Uterus (tissue), 4 donors: ENCODE measurements around the gene MANSC4. TPM values are rescaled to one million over a fixed set of nuclear protein-coding genes. Genes with fewer than 3 reads are reported as not detected.
A peak's percentile ranks its signal among the peaks of the same experiment; 100 is the strongest.

ENCODE experiments used
- DNase-seq, 2 donors: peaks; one replicate each; pipeline ENCODE4 v3.0.0-alpha.2; 2019 to 2020
- H3K27ac ChIP-seq, 2 donors: fragments of 200-600 bp; sonication (generic); 1 replicate in 1 of 2; 2 replicates in 1 of 2; pipeline ENCODE4 v1.5.1; 2016 to 2018
- H3K27me3 ChIP-seq, 2 donors: fragments of 200-600 bp; sonication (generic); one replicate each; pipeline ENCODE4 v1.5.1; 2018 to 2019; ENCODE audit warnings: control low read depth in 1 of 2
- H3K36me3 ChIP-seq, 2 donors: fragments of 200-600 bp; sonication (generic); one replicate each; pipeline ENCODE4 v1.5.1; 2019; ENCODE audit warnings: control low read depth in 1 of 2
- H3K4me1 ChIP-seq, 2 donors: fragments of 200-600 bp; sonication (generic); one replicate each; pipeline ENCODE4 v1.5.1; 2018 to 2019; ENCODE audit warnings: control low read depth in 1 of 2
- H3K4me3 ChIP-seq, 2 donors: fragments of 200-600 bp; sonication (generic); 1 replicate in 1 of 2; 2 replicates in 1 of 2; pipeline ENCODE4 v1.5.1; 2018 to 2019; ENCODE audit warnings: mild to moderate bottlenecking in 1 of 2
- H3K9me3 ChIP-seq, 2 donors: fragments of 200-600 bp; sonication (generic); one replicate each; pipeline ENCODE4 v1.5.1; 2019; ENCODE audit warnings: control low read depth in 1 of 2
- POLR2A ChIP-seq, 2 donors: fragments of 450-650 bp; IDR thresholded peaks; one replicate each; pipeline ENCODE4 v1.6.1; 2016; ENCODE audit warnings: antibody characterized with exemption in 2 of 2, mild to moderate bottlenecking in 1 of 2, moderate library complexity in 1 of 2
- intact Hi-C: fragments of 100-400 bp; cut with DNase I; formaldehyde crosslinking; loops from one replicate; pipeline ENCODE4 v1.15.1; 2023; ENCODE audit warnings: low total_unique reads
- total RNA-seq, 4 donors: library from RNA; depleted of rRNA in 3 of 4; stranded (reverse); fragments of >200 nt in 3 of 4; gene quantifications; one replicate each; pipeline versions ENCODE4 v1.1.0 to v1.2.4, GENCODE V29; 2014 to 2023
- TF ChIP-seq, protein P1 (sequence below), 4 experiments: fragments of 200-600 bp in 2 of 4; fragments of 450-650 bp in 2 of 4; sonication (generic) in 2 of 4; IDR thresholded peaks; one replicate each; pipeline ENCODE4 v1.5.1; 2016 to 2019; ENCODE audit warnings: antibody characterized with exemption in 4 of 4, mild to moderate bottlenecking in 2 of 4, moderate library complexity in 1 of 4
- donor health status: DM: yes; HTN: yes; CAD: no.

The MANSC4 gene
- total RNA-seq, 4 donors from 2014 or later = 0.48 to 0.73 TPM; not detected in 2

DNA sequence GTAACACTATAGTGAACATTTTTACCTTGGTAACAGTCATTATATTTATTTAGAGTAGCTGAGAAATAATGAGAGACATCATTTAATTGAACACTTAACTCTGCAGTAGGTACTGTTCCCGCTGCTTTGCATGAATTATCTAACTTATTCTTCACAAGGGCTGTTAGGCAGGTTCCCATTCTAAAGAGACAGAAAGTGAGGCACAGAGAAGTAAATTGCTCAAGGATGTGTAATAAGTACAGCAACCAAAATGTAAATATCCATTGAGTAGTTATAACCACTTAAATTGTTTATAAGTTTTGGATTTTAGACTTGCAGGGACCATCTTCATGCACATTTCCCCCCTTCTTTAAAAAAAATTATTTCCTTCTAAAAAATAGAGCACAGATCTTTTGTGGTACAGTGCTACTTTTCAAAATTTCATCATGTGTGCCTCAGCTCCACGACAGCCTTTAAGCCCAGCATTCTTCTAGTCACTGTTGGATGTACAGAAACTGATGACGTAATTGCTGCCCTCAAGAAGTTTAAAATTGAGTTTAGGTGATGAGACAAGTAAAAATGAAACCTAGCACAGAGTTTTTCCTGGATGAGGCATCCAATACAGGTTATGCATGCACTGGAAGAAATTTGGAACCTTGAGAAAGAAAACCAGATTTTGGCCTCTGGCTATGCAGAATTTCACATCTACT, 6.0 kb upstream of the MANSC4 start:
- no peak for DNase-seq
- Histone ChIP-seq H3K27me3 (no peaks in the 10 kb centered on the region), H3K36me3 (no peaks in the 10 kb centered on the region), H3K4me3 (no peak overlapping the region), H3K4me1 (peaks cover 0 to 8% of the 10 kb centered on the region in 2 donors), H3K9me3 (no peaks in the 10 kb centered on the region), H3K27ac (no peak overlapping the region)
- TF ChIP-seq, protein P1, sequence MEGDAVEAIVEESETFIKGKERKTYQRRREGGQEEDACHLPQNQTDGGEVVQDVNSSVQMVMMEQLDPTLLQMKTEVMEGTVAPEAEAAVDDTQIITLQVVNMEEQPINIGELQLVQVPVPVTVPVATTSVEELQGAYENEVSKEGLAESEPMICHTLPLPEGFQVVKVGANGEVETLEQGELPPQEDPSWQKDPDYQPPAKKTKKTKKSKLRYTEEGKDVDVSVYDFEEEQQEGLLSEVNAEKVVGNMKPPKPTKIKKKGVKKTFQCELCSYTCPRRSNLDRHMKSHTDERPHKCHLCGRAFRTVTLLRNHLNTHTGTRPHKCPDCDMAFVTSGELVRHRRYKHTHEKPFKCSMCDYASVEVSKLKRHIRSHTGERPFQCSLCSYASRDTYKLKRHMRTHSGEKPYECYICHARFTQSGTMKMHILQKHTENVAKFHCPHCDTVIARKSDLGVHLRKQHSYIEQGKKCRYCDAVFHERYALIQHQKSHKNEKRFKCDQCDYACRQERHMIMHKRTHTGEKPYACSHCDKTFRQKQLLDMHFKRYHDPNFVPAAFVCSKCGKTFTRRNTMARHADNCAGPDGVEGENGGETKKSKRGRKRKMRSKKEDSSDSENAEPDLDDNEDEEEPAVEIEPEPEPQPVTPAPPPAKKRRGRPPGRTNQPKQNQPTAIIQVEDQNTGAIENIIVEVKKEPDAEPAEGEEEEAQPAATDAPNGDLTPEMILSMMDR (IDR thresholded peaks at IDR 0.05) = no peak
- TF ChIP-seq POLR2A (IDR thresholded peaks at IDR 0.05) = no peak
- intact Hi-C loops = no loop called here

DNA sequence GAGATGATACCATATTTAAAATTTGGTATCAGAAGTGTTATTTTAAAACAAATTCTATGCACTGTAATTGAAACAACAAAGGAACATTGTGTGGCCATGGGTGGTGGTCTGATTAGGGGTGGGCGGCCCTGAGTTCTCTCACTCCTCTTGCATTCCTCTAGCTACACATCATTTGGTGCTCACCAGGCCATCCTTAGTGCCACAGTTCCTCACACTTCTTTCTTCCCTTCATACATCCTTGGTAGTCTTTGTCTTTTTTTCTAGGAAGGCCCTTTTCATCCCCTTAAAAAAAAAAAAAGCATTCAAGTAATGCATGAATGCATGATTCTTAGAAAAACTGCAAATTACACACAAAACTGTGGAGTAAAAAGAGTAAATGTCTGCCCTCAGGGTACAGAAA, 2.4 kb upstream of the MANSC4 start:
- Histone ChIP-seq H3K4me1 (peaks cover 0 to 4% of the 10 kb centered on the region in 2 donors), H3K9me3 (no peaks in the 10 kb centered on the region), H3K27me3 (no peaks in the 10 kb centered on the region), H3K27ac (peak overlapping the region in 1 of 2 donors; percentile 97), H3K36me3 (no peaks in the 10 kb centered on the region), H3K4me3 (no peak overlapping the region)
- intact Hi-C loops = no loop called here
- TF ChIP-seq, protein P1 (IDR thresholded peaks at IDR 0.05) = no peak
- no peak for TF ChIP-seq POLR2A (IDR thresholded peaks at IDR 0.05)
- no peak for DNase-seq

DNA sequence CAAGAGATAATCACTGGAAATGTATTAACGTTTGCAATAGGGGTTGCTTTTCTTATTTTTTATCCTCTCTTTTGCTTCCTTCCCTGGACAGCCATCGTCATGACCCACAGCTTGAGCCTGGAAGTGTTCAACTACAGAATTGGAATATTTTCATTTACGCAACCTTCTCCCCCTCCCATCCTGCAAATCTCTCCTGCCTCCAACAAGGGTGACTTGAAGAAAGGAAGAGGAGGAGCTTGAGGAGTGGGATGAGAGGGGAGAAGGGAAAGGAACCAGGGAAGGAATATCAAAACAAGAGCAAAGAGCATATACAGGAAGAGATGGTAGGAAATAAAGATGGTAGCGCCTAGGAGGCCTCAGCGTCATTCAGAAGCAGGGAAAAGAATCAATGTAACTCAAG, 1.6 kb upstream of the MANSC4 start:
- no peaks in the 10 kb centered on the region for H3K36me3 ChIP-seq
- TF ChIP-seq POLR2A (IDR thresholded peaks at IDR 0.05) = no peak
- TF ChIP-seq, protein P1 (IDR thresholded peaks at IDR 0.05) = no peak
- H3K27ac ChIP-seq = peak overlapping the region; percentile 88 to 97
- H3K4me1 ChIP-seq = peaks cover 0 to 4% of the 10 kb centered on the region in 2 donors
- peak overlapping the region; percentile 60 to 65 for H3K4me3 ChIP-seq
- H3K27me3 ChIP-seq = no peaks in the 10 kb centered on the region
- DNase-seq = no peak
- intact Hi-C loops = no loop called here
- H3K9me3 ChIP-seq = no peaks in the 10 kb centered on the region

DNA sequence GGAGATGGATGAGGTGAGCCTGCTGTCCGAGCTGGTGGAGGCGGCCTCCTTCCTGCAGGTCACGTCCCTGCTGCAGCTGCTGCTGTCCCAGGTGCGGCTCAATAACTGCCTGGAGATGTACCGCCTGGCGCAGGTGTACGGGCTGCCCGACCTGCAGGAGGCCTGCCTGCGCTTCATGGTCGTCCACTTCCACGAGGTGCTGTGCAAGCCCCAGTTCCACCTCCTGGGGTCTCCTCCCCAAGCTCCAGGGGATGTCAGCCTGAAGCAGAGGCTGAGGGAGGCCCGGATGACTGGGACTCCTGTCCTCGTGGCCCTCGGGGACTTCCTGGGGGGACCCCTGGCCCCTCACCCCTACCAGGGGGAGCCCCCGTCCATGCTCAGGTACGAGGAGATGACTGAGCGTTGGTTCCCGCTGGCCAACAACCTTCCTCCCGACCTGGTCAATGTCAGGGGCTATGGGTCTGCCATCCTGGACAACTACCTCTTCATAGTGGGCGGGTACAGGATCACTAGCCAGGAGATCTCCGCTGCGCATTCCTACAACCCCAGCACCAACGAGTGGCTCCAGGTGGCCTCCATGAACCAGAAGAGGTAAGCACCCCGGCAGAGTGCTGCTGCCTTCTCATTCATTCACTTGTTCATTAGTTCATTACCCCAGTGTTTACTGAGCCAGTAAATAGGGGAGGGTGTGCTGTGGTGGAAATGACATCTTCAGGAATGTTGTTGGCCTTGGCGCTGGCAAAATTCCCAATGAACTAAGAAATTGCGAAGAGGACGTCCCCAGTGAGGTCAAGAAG, 774 bp upstream of the MANSC4 start:
- H3K27ac ChIP-seq = peak overlapping the region; percentile 88 to 97
- intact Hi-C loops = no loop called here
- H3K36me3 ChIP-seq = no peaks in the 10 kb centered on the region
- peak overlapping the region; percentile 60 to 65 for H3K4me3 ChIP-seq
- no peak for TF ChIP-seq POLR2A (IDR thresholded peaks at IDR 0.05)
- TF ChIP-seq, protein P1 (IDR thresholded peaks at IDR 0.05) = no peak
- no peaks in the 10 kb centered on the region for H3K9me3 ChIP-seq
- no peaks in the 10 kb centered on the region for H3K27me3 ChIP-seq
- H3K4me1 ChIP-seq = peaks cover 0 to 4% of the 10 kb centered on the region in 2 donors
- DNase-seq = peak; percentile 29 to 30

DNA sequence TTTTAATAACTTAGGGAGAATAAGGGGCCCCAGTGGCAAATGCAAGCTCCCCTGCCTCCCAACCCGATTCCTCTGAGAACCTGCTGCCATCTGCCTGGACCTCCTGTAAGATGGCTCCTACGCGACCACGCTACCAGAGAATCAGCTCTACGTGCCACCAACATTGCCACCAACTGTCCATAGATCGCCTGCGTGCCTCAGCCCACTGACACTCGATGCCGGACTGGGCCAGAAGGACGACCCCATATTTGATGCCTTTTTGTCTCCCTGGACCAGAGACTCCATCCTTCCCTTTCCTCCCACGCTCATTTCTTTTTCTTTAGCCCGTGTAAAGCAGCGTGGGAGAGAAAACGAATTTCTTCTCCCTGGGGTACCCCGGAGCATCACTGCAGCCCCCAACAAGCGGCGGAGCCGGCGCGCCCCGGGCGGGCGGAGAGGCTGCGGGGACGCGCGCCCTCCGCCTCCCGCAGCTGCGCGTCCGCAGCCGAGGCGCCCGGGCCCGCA, 568 bp downstream of the MANSC4 start:
- Histone ChIP-seq H3K4me1 (peaks cover 0 to 4% of the 10 kb centered on the region in 2 donors), H3K36me3 (no peaks in the 10 kb centered on the region), H3K9me3 (no peaks in the 10 kb centered on the region), H3K4me3 (peak overlapping the region; percentile 60 to 65), H3K27me3 (no peaks in the 10 kb centered on the region), H3K27ac (peak overlapping the region; percentile 88 to 97)
- no peak for TF ChIP-seq POLR2A (IDR thresholded peaks at IDR 0.05)
- TF ChIP-seq, protein P1 (IDR thresholded peaks at IDR 0.05) = no peak
- intact Hi-C loops = no loop called here
- peak; percentile 28 to 29 for DNase-seq
